DMS53 (cell line): Measurements from ENCODE around the gene SMAD4.
A peak's percentile ranks its signal among the peaks of the same experiment; 100 is the strongest.
"Not testable (repeated sequence)": the region's sequence is repeated elsewhere in the genome, so short reads cannot be mapped to it uniquely, and the experiment has no call there.

ENCODE experiments used
- DNase-seq: peaks from one replicate; lab custom pipeline; 2025; lab: John Stamatoyannopoulos, UW

Gene SMAD4

DNA sequence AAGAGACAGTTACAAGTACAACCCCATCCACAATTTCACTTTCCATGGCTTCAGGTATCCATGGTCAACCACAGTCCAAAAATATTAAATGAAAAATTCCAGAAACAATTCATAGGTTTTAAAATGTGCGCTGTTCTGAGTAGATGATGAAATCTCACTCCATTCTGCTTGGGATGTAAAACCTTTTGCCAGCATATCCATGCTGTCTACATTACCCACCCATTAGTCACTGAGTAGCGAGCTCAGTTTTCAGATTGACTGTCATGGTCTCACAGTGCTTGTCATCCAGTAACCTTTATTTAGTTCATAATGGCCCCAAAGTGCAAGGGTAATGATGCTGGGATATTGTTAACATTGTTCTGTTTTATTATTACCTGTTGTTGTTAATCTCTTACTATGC, 40.5 kb downstream of the SMAD4 start:
- no peak for DNase-seq

DNA sequence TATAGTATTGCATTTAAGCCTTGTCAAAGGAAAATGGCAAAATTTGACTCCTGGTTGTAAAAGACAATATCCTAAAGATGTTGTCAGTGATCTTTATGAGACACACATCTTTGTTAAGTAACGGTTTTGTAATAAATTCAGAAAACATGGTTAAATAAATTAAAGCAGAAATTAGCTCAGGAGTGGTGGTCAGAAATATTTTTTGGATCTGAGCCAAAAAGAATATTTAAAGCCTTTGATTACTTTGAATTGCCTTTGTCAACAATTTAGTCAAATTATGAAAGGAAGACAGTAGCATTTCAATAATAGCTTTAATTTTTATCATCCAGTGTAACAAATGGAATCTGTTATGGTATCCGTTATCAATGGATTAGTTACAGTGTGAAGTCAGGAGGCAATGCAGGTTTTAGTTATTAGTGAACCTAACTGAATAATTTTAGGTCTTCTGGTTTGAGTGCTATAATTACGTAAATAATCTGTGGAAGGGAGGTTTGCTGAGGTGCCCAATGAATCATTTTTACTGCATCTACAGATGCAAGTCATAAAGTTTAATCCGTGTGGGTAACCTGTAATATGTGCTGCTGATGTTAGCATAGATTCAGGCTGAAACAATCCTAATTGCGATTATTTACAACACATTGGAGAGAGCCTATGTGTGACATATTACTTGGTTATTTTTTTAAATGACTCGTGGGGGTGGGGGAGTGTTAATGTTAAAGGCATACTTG, 42.7 kb downstream of the SMAD4 start:
- DNase-seq = no peak

DNA sequence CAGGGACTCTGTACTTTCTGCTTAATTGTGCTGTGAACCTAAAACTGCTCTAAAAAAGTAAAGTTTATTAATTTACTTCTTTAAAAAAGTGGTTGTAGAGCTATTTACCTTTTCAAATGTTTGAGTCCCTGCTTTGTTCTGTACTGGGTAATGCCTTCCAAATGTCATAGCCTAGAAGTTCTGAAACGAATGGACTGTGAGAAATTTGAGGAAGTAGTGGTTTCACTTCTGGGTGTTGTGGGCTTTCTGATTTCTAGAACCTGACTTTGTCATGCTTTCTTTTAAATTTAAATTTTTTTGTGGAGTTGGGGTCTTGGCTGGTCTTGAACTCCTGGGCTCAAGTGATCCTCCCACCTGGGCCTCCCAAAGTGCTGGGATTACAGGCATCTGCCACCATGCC, 44.6 kb downstream of the SMAD4 start:
- no peak for DNase-seq

DNA sequence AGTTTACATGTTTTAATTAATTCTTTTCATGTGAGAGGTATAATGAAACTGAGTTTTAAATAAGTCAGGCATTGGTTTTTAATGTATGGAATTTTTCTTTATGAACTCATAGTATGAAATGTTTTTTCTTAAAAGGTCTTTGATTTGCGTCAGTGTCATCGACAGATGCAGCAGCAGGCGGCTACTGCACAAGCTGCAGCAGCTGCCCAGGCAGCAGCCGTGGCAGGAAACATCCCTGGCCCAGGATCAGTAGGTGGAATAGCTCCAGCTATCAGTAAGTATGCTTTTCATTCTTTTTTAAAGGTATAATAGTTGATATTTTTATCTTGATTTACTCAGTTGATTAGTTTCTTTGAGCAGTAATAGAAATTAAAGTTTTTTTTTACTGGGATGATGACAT, 46.5 kb downstream of the SMAD4 start:
- DNase-seq = no peak

DNA sequence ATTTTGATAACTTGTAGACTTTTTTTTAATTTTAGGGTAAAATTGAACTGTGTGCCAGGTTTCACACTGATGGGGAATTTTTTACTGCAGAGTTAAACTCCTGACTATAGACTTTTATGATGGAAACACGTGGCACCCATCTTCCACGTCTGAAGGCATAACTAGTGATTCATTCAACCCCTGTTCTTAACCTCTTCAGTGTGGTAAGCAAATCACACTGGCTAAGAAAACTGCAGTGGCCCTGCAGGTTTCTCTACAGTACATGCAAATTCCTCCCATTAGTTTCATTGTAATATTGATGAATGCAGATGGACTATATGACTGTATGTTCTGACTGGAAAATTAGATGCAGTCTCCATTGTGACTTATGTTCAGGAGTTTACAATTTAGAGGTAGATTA, 47.2 kb downstream of the SMAD4 start:
- no peak for DNase-seq

DNA sequence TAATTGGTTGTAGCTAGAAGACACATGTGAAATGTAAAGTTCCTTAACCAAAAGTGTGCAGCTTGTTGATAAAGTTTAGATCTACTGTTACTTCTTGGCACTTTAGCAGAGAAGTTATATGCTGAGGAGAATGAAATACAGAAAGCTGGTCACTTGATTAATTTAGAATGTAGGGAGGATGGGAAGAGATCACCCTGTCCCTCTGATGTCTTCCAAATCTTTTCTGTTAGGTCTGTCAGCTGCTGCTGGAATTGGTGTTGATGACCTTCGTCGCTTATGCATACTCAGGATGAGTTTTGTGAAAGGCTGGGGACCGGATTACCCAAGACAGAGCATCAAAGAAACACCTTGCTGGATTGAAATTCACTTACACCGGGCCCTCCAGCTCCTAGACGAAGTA, 48.0 kb downstream of the SMAD4 start:
- no peak for DNase-seq

DNA sequence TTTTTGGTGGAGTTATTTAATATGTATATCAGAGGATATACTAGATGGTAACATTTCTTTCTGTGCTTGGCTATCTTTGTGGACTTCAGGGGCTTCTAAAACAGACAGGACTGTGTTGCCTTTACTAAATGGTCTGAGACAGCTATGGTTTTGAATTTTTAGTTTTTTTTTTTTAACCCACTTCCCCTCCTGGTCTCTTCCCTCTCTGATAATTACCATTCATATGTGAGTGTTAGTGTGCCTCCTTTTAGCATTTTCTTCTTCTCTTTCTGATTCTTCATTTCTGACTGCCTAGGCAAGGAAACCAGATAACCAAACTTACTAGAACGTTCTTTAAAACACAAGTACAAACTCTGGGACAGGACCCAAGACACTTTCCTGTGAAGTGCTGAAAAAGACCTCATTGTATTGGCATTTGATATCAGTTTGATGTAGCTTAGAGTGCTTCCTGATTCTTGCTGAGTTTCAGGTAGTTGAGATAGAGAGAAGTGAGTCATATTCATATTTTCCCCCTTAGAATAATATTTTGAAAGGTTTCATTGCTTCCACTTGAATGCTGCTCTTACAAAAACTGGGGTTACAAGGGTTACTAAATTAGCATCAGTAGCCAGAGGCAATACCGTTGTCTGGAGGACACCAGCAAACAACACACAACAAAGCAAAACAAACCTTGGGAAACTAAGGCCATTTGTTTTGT, 52.7 kb downstream of the SMAD4 start:
- DNase-seq = no peak

DNA sequence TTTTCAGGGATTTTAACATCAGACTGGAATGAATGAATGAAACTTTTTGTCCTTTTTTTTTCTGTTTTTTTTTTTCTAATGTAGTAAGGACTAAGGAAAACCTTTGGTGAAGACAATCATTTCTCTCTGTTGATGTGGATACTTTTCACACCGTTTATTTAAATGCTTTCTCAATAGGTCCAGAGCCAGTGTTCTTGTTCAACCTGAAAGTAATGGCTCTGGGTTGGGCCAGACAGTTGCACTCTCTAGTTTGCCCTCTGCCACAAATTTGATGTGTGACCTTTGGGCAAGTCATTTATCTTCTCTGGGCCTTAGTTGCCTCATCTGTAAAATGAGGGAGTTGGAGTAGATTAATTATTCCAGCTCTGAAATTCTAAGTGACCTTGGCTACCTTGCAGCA, 53.4 kb downstream of the SMAD4 start:
- DNase-seq = no peak

DNA sequence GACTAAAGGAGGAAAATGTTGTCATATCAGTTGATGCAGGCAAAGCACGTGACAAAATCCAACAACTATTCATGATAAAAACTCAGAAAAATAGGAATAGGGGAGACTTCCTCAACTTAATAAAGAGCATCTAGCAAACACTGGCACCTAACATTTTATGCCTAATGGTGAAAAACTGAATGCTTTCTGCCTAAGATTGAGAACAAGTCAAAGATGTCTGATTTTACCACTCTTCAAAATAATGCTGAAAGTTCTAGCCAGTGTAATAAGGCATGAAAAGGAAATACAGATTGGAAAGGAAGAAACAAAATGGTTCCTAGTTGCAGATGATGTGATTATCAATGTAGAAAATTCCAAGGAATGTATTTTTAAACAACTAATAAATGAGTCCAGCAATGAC, 58.4 kb downstream of the SMAD4 start:
- no peak for DNase-seq

DNA sequence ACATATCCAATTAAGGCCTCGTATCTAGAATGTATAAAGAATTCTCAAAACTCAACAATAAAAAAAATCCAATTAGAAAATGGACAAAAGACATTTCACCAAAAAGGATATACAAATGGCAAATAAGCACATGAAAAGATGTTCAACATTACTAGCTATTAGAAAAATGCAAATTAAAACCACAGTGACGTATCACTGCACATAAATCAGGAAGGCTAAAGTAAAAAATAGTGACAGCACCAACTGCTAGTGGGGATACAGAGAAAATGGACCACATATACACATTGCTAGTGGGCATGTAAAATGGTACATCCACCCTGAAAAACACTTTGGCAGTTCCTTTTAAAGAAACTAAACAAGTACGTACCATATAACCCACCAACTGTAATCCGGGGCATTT, 59.7 kb downstream of the SMAD4 start:
- no peak for DNase-seq

DNA sequence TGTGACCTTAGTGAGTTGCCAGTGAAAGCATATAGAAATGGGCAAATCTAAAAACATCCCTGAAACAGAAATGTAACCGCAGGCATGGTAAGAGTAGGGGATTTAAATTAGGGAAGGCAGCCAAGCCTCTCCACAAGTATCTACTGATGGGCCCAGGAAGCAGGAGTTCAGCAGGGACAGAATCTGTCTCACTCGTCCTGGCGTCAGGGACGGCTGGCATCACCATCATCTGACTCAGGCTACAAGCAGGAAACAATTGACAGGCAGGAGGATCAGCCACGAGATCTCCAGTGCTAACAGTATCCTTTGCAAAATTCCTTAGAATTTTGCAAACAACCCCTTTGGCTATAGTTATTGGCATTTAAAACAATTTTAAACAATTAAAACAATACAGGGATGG, 61.3 kb downstream of the SMAD4 start:
- DNase-seq = no peak

DNA sequence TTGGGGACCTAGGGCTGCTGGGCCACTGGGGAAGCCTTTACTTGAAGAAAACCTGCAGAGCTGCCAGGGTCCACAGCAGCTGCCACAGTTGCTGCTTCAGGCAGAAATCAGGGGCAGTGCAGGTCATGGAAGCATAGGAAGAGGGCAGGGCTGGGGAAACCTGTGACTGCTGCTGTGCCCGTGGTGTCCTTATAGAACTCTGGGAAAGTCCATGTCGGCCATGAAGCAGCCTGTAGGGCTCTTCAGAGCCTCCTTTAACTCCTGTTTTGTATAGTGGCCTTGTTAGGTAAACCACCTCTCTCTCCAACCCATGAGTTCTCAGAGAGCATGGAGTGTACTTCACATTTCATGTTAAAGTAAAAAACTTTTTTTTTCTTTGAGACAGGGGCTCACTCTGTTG, 62.1 kb downstream of the SMAD4 start:
- peak; percentile 40 for DNase-seq

DNA sequence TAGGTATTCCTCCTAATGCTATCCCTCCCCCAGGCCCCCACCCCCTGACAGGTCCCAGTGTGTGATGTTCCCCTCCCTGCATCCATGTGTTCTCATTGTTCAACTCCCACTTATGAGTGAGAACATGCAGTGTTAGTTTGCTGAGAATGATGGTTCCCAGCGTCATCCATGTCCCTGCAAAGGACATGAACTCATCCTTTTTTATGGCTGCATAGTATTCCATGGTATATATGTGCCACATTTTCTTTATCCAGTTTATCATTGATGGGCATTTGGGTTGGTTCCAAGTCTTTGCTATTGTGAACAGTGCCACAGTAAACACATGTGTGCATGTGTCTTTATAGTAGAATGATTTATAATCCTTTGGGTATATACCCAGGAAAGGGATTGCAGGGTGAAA, 63.0 kb downstream of the SMAD4 start:
- DNase-seq = not testable (repeated sequence)

DNA sequence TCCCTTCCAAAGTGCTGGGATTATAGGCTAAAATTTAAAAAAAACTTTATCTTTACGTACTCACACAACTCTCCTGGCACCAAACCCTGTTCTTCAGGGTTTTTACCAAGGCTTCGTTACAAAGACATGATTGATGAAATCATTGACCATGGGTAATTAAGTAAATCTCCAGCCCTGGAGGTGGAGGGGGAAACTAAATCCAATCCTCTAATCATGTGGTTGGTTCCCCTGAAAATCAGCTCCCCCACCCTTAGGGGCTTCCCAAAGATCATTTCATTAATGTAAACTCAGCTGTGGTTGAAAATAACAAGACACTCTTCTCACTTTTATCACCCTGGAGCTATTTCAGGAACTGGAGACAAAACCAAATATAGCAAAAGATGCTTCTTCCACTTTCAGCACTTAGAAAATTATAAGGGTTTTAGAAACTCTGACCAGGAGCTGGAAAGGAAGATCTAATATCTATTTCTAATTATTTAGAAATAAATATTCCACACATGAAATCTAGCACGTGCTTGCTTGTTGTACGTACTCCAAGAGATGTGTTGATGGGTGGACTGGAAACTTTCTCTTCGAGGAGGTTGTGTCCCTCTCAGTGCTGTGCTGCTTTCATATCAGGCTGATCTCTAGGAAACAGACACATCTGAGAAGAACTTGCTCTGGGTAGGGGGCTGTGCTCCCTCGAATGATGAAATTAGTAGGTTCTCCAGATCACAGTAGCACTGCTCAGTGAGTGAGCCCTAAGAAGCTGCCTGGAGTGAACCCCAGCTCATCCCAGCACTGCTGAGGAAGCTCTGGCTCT, 67.2 kb downstream of the SMAD4 start:
- DNase-seq = no peak

DNA sequence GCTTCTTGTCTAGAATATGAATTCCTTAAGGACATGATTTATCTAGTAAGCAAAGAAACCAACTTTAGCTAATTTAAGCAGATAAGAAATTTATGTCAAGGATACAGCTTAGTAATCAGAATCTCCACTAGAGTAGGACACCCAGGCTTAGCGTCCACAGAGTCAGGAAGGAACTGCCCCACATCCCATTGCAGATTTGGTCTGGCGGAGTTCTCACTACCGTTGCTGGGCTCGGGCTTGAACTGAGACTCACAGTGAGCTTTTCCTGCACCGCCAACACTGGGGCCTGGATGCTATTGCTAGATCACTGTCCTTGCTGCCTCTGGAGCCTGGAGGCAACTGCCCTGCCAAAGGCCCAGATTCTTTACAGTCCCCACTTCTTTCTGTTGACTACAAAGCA, 68.1 kb downstream of the SMAD4 start:
- no peak for DNase-seq

DNA sequence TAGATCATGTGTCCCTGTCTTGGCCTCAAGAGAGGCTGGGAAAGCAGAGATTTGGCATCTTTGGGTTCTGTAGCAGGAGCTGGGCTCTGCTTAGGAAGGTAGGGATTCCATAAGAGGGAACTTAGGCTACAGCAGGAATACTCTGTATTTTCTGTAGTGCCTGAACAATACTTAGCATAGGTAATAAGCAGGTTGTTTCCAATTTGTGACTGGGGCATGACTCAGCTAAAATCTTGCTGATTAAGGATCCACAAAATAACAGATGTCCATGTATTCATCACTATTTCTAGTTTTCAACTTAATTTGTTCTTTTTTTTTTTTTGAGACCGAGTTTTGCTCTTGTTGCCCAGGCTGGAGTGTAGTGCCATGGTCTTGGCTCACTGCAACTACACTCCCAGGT, 68.5 kb downstream of the SMAD4 start:
- no peak for DNase-seq

DNA sequence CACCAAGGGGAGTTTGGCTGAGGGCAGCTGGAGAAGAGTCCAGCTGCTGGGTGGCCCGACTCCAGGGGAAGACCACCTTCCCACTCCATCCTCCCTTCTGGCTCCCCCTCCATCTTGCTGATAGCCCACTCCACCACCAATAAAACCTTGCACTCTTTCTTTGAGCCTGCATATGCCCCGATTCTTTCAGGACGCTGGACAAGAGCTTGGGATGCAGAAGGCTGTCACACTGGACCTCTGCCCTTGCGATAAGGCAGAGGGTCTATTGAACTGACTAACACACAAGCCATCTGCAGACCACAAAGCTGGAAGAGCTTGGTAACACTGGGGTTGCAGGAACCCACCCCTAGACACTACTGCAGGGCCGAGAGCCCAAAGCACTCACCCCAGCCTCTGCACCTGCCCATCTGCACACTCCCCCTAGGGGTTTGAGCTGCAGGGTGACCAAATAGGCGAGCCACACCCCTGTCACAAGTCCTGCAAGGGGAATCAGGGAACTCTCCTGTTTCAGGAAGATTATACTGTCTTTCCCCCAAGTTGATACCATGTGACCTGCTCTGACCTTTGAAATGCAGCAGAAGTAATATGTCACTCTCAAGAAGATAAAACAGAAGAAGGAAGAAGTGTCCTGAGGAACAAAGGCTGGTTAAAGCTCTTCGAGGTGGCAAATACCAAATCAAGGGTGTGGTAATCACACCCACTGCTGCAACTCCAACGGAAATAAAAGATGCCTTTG, 70.5 kb downstream of the SMAD4 start:
- DNase-seq = no peak

DNA sequence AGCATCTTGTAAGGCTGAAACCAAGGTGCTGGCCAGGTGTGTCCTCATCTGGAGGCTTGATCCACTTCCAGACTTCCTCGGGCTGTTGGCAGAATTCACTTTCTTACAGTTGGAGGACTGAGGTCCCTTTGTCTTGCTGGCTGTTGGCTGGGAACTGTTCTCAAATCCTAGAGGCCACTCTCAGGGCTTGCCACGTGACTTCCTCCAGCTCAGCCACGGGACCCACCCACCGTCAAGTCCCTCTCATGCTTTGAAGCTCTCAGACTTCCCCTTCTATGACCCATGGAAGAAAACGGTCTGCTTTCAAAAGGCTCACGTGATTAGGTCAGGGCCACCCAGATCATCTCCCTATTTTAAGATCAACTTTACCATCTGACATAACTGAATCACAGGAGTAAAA, 77.1 kb downstream of the SMAD4 start:
- no peak for DNase-seq

DNA sequence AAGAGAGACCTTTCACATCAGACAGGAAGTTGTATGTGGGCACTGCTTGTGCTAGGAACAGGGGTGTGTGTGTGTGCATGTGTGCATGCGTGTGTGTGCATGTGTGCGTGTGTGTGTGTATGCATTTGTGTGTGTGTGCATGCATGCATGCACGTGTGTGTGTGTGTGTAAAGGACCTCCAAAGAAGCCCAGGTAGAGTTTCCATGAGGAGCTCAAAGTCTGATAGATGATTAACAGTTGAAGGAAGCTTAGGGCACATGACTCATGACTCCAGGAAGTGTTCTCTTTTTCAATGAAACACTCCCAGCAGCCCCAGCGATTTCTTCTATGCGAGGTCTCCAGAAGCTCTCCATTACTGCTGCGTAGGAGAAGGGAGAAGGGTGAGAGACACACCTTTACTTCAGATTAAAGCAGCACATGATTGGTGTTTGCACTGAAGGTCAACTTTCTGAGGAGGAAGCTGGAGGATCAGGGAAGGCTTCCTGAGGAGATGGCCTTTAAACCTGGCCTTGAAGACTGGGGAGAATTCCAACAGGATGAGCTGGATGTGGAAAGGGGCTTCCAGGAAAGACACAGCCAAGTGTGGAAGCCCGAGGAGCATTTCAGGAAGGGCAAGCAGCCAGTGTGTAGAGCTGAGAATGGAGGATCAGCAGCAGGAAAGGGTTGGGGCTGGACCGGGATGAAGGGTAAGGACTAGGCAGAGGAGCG, 77.7 kb downstream of the SMAD4 start:
- peak; percentile 68 for DNase-seq

DNA sequence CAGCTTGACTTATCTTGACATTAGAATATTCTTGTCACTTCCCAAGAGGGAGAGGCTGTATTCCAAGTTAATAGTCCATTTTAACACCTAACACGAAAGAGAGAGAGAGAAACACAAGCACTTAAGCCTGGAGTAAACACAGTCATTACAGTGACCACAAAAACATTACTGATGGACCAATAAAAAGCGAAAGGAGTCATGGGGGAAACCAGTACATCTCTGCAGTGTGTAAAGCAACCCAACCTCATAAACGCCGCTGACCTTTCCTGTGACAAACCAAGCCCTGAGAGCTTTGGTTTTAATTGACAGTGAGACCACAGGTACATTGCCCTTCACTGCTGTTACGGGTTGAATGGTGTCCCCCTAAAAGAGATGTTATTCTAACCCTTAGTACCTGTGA, 78.3 kb downstream of the SMAD4 start:
- no peak for DNase-seq

DNA sequence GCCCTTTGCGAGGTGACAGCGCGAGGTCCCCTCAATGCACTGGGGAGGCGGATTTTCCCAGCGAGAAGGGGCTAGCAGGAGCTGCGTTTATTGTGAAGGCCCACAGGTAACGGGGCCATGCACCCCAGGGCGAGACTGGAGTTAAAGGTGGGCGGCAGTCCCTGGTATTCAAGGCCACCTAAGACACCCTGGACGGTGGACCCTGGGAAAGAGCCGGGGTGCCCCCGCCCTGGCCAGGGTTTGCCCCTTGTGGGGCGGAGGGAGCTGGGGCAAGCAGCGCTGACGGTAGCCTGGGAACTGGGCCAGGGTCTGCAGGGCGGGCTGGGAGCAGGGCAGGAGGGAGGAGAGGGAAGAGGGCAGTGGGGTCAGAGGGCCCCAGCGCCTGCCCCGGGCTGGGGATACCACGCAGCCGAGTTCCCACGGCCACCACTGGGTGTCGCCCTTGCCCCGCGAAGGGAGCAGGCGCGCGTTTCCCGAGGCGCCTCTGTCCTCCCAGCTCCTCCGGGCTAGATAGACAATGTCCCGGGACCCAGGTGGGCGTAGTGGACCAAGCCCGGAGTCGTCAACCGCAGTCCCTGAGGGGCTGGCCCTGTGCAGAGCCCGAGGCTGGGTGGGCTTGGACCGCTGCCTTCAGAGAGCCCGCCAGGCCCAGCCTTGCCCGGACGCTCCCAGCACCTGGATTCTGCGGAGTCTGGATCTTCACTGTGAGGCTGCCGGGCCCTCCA, 80.2 kb downstream of the SMAD4 start:
- peak; percentile 83 for DNase-seq
